Measurements from ENCODE around the gene SNRK. TPM values are rescaled to one million over a fixed set of nuclear protein-coding genes. Genes with fewer than 3 reads are reported as not detected.

SNRK gene
- total and polyA plus RNA-seq, 2 experiments from 2014 or later = 5.5 to 18.8 TPM

DNA sequence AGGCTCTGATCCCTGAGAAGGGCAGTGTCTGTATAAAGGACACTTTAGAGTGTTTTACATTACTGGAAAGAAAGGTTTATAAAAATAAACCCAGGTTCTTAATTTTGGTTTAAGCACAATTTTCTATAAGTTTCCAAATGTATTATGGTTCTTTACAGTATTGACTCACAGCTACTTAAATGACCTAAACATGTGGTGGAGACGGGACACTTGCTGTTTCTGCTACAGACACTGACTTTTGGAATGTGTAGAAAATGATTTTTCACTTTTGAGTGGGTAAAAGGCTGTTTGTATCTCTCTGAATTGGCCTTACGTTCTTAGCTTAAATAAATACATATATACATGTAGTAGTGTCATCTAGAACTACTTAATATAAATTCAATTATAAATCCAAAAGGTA is 55.4 kb downstream of the SNRK start:
- Mint-ChIP-seq H3K27me3 (ENCODE audit: insufficient read depth, low read depth, poor library complexity) (peaks cover 9% of the 10 kb centered on the region), H3K36me3 (ENCODE audit: low read depth) (peaks cover 47% of the 10 kb centered on the region), H3K4me3 (no peak overlapping the region), H3K9me3 (peaks cover 22% of the 10 kb centered on the region), H3K4me1 (peaks cover 32% of the 10 kb centered on the region), H3K27ac (no peak overlapping the region)
- H3K4me2 ChIP-seq = no peak overlapping the region
- no peaks in the 10 kb centered on the region for H3F3A ChIP-seq (replicated peaks; ENCODE audit: low read depth)
- H3K9me2 ChIP-seq (ENCODE audit: insufficient read depth) = no peaks in the 10 kb centered on the region
- ATAC-seq (no peak), DNase-seq (ENCODE audit: low spot score) (no peak)
- peaks cover 14% of the 10 kb centered on the region for H3K36me3 ChIP-seq (ENCODE audit: insufficient read depth)
- H4K20me1 ChIP-seq (replicated peaks; ENCODE audit: insufficient read depth) = no peaks in the 10 kb centered on the region
- TF ChIP-seq CREB1 (CRISPR knock-in tag; IDR thresholded peaks at IDR 0.05; ENCODE audit: low read depth) = no peak
- TF ChIP-seq ETS1 (IDR thresholded peaks at IDR 0.05) = no peak
- no peak for TF ChIP-seq ZNF331 (CRISPR knock-in tag; IDR thresholded peaks at IDR 0.05; ENCODE audit: low read depth)
- no peak for TF ChIP-seq JUNB (IDR thresholded peaks at IDR 0.05; ENCODE audit: unreplicated experiment)
- TF ChIP-seq, protein P1, sequence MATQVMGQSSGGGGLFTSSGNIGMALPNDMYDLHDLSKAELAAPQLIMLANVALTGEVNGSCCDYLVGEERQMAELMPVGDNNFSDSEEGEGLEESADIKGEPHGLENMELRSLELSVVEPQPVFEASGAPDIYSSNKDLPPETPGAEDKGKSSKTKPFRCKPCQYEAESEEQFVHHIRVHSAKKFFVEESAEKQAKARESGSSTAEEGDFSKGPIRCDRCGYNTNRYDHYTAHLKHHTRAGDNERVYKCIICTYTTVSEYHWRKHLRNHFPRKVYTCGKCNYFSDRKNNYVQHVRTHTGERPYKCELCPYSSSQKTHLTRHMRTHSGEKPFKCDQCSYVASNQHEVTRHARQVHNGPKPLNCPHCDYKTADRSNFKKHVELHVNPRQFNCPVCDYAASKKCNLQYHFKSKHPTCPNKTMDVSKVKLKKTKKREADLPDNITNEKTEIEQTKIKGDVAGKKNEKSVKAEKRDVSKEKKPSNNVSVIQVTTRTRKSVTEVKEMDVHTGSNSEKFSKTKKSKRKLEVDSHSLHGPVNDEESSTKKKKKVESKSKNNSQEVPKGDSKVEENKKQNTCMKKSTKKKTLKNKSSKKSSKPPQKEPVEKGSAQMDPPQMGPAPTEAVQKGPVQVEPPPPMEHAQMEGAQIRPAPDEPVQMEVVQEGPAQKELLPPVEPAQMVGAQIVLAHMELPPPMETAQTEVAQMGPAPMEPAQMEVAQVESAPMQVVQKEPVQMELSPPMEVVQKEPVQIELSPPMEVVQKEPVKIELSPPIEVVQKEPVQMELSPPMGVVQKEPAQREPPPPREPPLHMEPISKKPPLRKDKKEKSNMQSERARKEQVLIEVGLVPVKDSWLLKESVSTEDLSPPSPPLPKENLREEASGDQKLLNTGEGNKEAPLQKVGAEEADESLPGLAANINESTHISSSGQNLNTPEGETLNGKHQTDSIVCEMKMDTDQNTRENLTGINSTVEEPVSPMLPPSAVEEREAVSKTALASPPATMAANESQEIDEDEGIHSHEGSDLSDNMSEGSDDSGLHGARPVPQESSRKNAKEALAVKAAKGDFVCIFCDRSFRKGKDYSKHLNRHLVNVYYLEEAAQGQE (IDR thresholded peaks at IDR 0.05; ENCODE audit: unreplicated experiment) = no peak
- TF ChIP-seq NANOG (IDR thresholded peaks at IDR 0.05; ENCODE audit: borderline replicate concordance) = no peak
- TF ChIP-seq EZH2phosphoT487 (IDR thresholded peaks at IDR 0.05; ENCODE audit: unreplicated experiment) = no peak
- TF ChIP-seq POLR2AphosphoS5 (IDR thresholded peaks at IDR 0.05; ENCODE audit: low read depth) = no peak
- H3K4me1 ChIP-seq (ENCODE audit: insufficient read depth) = peaks cover 11% of the 10 kb centered on the region; the same call in 1 of the 2 replicates
- H3K27me3 ChIP-seq (ENCODE audit: insufficient read depth) = no peaks in the 10 kb centered on the region
- no peak overlapping the region for H3K27ac ChIP-seq (ENCODE audit: low read depth)
- H3K4me3 ChIP-seq = no peak overlapping the region
- H2AFZ ChIP-seq = no peak overlapping the region
- H3K79me2 ChIP-seq (replicated peaks; ENCODE audit: insufficient read depth) = no peaks in the 10 kb centered on the region

DNA sequence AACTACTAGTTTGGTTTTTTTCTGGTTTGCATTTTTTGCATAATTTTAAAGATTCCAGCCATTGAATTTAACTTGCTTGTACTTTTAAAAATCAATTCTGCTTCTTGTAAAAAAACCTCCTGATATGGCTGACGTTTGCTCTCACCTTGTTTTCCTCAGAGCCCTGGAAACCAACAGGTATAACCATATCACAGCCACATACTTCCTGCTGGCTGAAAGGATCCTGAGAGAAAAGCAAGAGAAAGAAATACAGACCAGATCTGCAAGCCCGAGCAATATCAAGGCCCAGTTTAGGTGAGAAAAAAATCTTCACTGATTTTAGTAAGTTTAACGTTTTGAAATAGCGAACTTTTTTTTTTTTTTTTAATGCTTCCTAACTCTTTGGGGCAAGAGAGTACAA is 56.8 kb downstream of the SNRK start:
- no peak overlapping the region for H2AFZ ChIP-seq
- H3K4me1 ChIP-seq (ENCODE audit: insufficient read depth) = peaks cover 11% of the 10 kb centered on the region; the same call in 1 of the 2 replicates
- peak overlapping the region; percentile 35; the same call in 1 of the 2 replicates for H3K4me2 ChIP-seq
- no peaks in the 10 kb centered on the region for H3K9me2 ChIP-seq (ENCODE audit: insufficient read depth)
- Mint-ChIP-seq H3K27me3 (ENCODE audit: insufficient read depth, low read depth, poor library complexity) (peaks cover 10% of the 10 kb centered on the region), H3K36me3 (ENCODE audit: low read depth) (peaks cover 44% of the 10 kb centered on the region), H3K4me3 (peak overlapping the region; percentile 35; the same call in 1 of the 3 replicates), H3K27ac (peak overlapping the region; percentile 51; the same call in 1 of the 2 replicates), H3K9me3 (peaks cover 9% of the 10 kb centered on the region), H3K4me1 (peaks cover 36% of the 10 kb centered on the region)
- TF ChIP-seq ZNF331 (CRISPR knock-in tag; IDR thresholded peaks at IDR 0.05; ENCODE audit: low read depth) = no peak
- no peak for TF ChIP-seq JUNB (IDR thresholded peaks at IDR 0.05; ENCODE audit: unreplicated experiment)
- H3K36me3 ChIP-seq (ENCODE audit: insufficient read depth) = peaks cover 7% of the 10 kb centered on the region
- no peaks in the 10 kb centered on the region for H4K20me1 ChIP-seq (replicated peaks; ENCODE audit: insufficient read depth)
- ATAC-seq (peak; percentile 39), DNase-seq (ENCODE audit: low spot score) (no peak)
- no peaks in the 10 kb centered on the region for H3F3A ChIP-seq (replicated peaks; ENCODE audit: low read depth)
- 0 out of 2 replicates have a peak overlapping the region, but pooled peaks have one; percentile 27 for H3K27ac ChIP-seq (ENCODE audit: low read depth)
- no peaks in the 10 kb centered on the region for H3K79me2 ChIP-seq (replicated peaks; ENCODE audit: insufficient read depth)
- no peak overlapping the region for H3K4me3 ChIP-seq
- H3K27me3 ChIP-seq (ENCODE audit: insufficient read depth) = no peaks in the 10 kb centered on the region

All from GM23338 (cell line).